Body of pancreas (tissue), 4 donors: ENCODE results near the gene SLC6A7. TPM values are rescaled to one million over a fixed set of nuclear protein-coding genes. Genes with fewer than 3 reads are reported as not detected.

Experiments
- ATAC-seq: fragments of 150-250 bp; one replicate; pipeline ENCODE4 v1.9.1; 2016
- DNase-seq, 4 donors: peaks; one replicate each; pipeline ENCODE4 v3.0.0-alpha.2; 2019
- H3K27ac ChIP-seq, 4 donors: fragments of 200-600 bp; sonication (generic); 1 replicate in 3 of 4; 2 replicates in 1 of 4; pipeline versions ENCODE4 v1.5.1 to v1.6.1; 2016 to 2019; ENCODE audit warnings: mild to moderate bottlenecking in 1 of 4, mixed read lengths in 1 of 4, moderate library complexity in 1 of 4
- H3K27me3 ChIP-seq, 2 donors: fragments of 200-600 bp; sonication (generic); one replicate each; pipeline ENCODE4 v1.6.0; 2016; ENCODE audit warnings: mild to moderate bottlenecking in 1 of 2
- H3K36me3 ChIP-seq, 2 donors: fragments of 200-600 bp; sonication (generic); replicated peaks in 1 of 2; 2 replicates each; pipeline ENCODE4 v1.5.1; 2016; ENCODE audit warnings: low read depth in 2 of 2; ENCODE audit not compliant: insufficient read depth in 1 of 2
- H3K4me1 ChIP-seq: fragments of 200-600 bp; sonication (generic); one replicate; pipeline ENCODE4 v1.6.0; 2016
- H3K4me3 ChIP-seq, 2 donors: fragments of 200-600 bp; sonication (generic); 1 replicate in 1 of 2; 2 replicates in 1 of 2; pipeline ENCODE4 v1.5.1; 2016 to 2019
- H3K9me3 ChIP-seq, 3 donors: fragments of 200-600 bp; sonication (generic); 1 replicate in 2 of 3; 2 replicates in 1 of 3; pipeline ENCODE4 v1.5.1; 2016
- POLR2A ChIP-seq, 3 donors: fragments of 450-650 bp; IDR thresholded peaks; one replicate each; pipeline ENCODE4 v1.6.1; 2016; ENCODE audit warnings: antibody characterized with exemption in 3 of 3, mild to moderate bottlenecking in 2 of 3
- WGBS, 2 donors: methylation state at CpG; one replicate each; pipeline ENCODE4 v1.1.5; 2017; 5-methylcytosine and 5-hydroxymethylcytosine counted together
- intact Hi-C: fragments of 100-400 bp; cut with DNase I; formaldehyde crosslinking; loops from one replicate; pipeline ENCODE4 v1.15.1; 2023
- total RNA-seq, 2 donors: library from RNA; depleted of rRNA; stranded (reverse); fragments of >200 nt; gene quantifications; one replicate each; pipeline ENCODE4 v1.1.0, GENCODE V29; 2016
- TF ChIP-seq, protein P1 (sequence below), 7 experiments: fragments of 450-650 bp in 4 of 7; fragments of 200-600 bp in 3 of 7; sonication (generic) in 3 of 7; IDR thresholded peaks; one replicate each; pipeline ENCODE4 v1.5.1; 2016 to 2019; ENCODE audit warnings: antibody characterized with exemption in 7 of 7

SLC6A7 gene
- total RNA-seq, 2 donors from 2014 or later = not detected

- Histone ChIP-seq H3K27ac (no peak overlapping the region), H3K27me3 (no peaks in the 10 kb centered on the region), H3K4me3 (no peak overlapping the region), H3K9me3 (no peaks in the 10 kb centered on the region), H3K36me3 (no peaks in the 10 kb centered on the region), H3K4me1 (no peaks in the 10 kb centered on the region)
- DNase-seq = no peak
- intact Hi-C loops = no loop called here
- 72 to 76% methylated on average over 3 to 5 of the region's 5 CpGs for WGBS, 2 donors
- ATAC-seq = no peak
- no peak for TF ChIP-seq POLR2A (IDR thresholded peaks at IDR 0.05)
- TF ChIP-seq, protein P1, sequence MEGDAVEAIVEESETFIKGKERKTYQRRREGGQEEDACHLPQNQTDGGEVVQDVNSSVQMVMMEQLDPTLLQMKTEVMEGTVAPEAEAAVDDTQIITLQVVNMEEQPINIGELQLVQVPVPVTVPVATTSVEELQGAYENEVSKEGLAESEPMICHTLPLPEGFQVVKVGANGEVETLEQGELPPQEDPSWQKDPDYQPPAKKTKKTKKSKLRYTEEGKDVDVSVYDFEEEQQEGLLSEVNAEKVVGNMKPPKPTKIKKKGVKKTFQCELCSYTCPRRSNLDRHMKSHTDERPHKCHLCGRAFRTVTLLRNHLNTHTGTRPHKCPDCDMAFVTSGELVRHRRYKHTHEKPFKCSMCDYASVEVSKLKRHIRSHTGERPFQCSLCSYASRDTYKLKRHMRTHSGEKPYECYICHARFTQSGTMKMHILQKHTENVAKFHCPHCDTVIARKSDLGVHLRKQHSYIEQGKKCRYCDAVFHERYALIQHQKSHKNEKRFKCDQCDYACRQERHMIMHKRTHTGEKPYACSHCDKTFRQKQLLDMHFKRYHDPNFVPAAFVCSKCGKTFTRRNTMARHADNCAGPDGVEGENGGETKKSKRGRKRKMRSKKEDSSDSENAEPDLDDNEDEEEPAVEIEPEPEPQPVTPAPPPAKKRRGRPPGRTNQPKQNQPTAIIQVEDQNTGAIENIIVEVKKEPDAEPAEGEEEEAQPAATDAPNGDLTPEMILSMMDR (IDR thresholded peaks at IDR 0.05) = no peak
Measured at GRCh38 chr5:150175536-150175935, 14.3 kb upstream of the SLC6A7 start.

- ATAC-seq = no peak
- WGBS, 2 donors = 71 to 83% methylated on average over 8 of the region's 8 CpGs
- TF ChIP-seq, protein P1 (IDR thresholded peaks at IDR 0.05) = no peak
- no peak for TF ChIP-seq POLR2A (IDR thresholded peaks at IDR 0.05)
Measured at GRCh38 chr5:150176745-150177477, 13.0 kb upstream of the SLC6A7 start.

DNA sequence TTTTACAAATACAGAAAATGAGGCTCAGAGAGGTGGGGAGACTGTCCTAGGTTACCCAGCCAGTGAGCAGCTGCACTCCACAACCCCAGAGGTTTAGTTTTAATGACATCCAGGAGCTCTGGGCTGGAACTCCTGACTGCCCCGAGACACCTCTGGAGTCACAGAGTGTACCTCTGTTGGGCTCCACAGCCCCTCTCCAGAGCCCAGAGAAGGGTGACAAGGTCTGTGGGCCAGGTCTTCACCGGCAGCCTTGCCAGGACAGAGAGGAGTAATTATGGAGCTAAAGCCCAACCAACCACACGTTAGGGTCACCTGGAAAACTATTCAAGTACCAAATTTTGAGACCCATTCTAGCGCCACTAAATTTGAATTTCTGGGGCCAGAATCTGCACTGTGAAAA, 12.1 kb upstream of the SLC6A7 start:
- no peak for DNase-seq
- H3K4me1 ChIP-seq = no peaks in the 10 kb centered on the region

More at GRCh38 chr5:150176745-150177477, 13.0 kb upstream of the SLC6A7 start:
- H3K36me3 ChIP-seq = no peaks in the 10 kb centered on the region
- no peaks in the 10 kb centered on the region for H3K4me1 ChIP-seq
- DNase-seq = no peak
- H3K27me3 ChIP-seq = no peaks in the 10 kb centered on the region
- H3K9me3 ChIP-seq = no peaks in the 10 kb centered on the region
- no peak overlapping the region for H3K27ac ChIP-seq
- H3K4me3 ChIP-seq = no peak overlapping the region
- intact Hi-C loops = no loop called here

GRCh38 chr5:150178262-150178661, 11.6 kb upstream of the SLC6A7 start:
- WGBS, 2 donors = 34 to 48% methylated on average over 4 of the region's 4 CpGs
- Histone ChIP-seq H3K27ac (no peak overlapping the region), H3K36me3 (no peaks in the 10 kb centered on the region), H3K4me3 (no peak overlapping the region), H3K4me1 (no peaks in the 10 kb centered on the region), H3K27me3 (no peaks in the 10 kb centered on the region), H3K9me3 (no peaks in the 10 kb centered on the region)
- ATAC-seq (no peak), DNase-seq (no peak)
- TF ChIP-seq POLR2A (IDR thresholded peaks at IDR 0.05) = no peak
- TF ChIP-seq, protein P1 (IDR thresholded peaks at IDR 0.05) = no peak
- intact Hi-C loops = no loop called here

More for the DNA sequence above, 12.1 kb upstream of the SLC6A7 start:
- intact Hi-C loops = no loop called here
- TF ChIP-seq, protein P1 (IDR thresholded peaks at IDR 0.05) = no peak
- no peak for TF ChIP-seq POLR2A (IDR thresholded peaks at IDR 0.05)
- H3K27me3 ChIP-seq = no peaks in the 10 kb centered on the region
- H3K27ac ChIP-seq = no peak overlapping the region
- H3K36me3 ChIP-seq = no peaks in the 10 kb centered on the region
- 61 to 90% methylated on average over 2 to 4 of the region's 4 CpGs for WGBS, 2 donors
- no peak overlapping the region for H3K4me3 ChIP-seq
- H3K9me3 ChIP-seq = no peaks in the 10 kb centered on the region
- no peak for ATAC-seq
